ENCODE results near the gene LMBRD2. TPM values are rescaled to one million over a fixed set of nuclear protein-coding genes. Genes with fewer than 3 reads are reported as not detected.
A peak's percentile ranks its signal among the peaks of the same experiment; 100 is the strongest.
"Not testable (repeated sequence)": the region's sequence is repeated elsewhere in the genome, so short reads cannot be mapped to it uniquely, and the experiment has no call there.

The LMBRD2 gene
- total RNA-seq: 10 to 100 TPM; 11.5 to 11.8 TPM

GRCh38 chr5:36151434-36152323 is at the start of gene LMBRD2, which contains the start of gene SKP2:
Gene LMBRD2 (minus strand): TSS chr5:36151887. CDS start chr5:36143349, 8,538 bp downstream.
Gene SKP2 (plus strand): TSS chr5:36152111. CDS start chr5:36152263, 152 bp downstream.
- POLR2A ChIA-PET: interaction anchor here (0.6 to 2.4 kb wide), 12 partner anchors 9 to 1223 kb away, joined by 3 to 27 read pairs (median 3); partner anchors contain the start of genes DNAJC21, NADK2, NIPBL and NUP155
- peak within 1 kb of the TSS; percentile 83 for H3K27ac Mint-ChIP-seq
- H3K27me3 Mint-ChIP-seq (ENCODE audit: low read depth): no peaks in the 10 kb centered on the region
- peak; percentile 99 for DNase-seq
- peak; percentile 98 for ATAC-seq
- peaks cover 55% of the 10 kb centered on the region for H3K36me3 Mint-ChIP-seq (ENCODE audit: low read depth)
- peak within 1 kb of the TSS; percentile 93 for H3K4me3 Mint-ChIP-seq
- no peaks in the 10 kb centered on the region for H3K9me3 Mint-ChIP-seq (ENCODE audit: insufficient read depth)
- CTCF ChIA-PET: interaction anchor here (0.8 to 3.3 kb wide), 8 partner anchors 10 to 548 kb away, joined by 3 to 19 read pairs (median 4); partner anchors contain the start of gene NADK2
- peaks cover 54% of the 10 kb centered on the region for H3K4me1 Mint-ChIP-seq (ENCODE audit: low read depth)

GRCh38 chr5:36200513-36200912 is 48.8 kb upstream of the LMBRD2 start:
- Mint-ChIP-seq H3K9me3 (ENCODE audit: insufficient read depth) (no peaks in the 10 kb centered on the region), H3K4me3 (no peak overlapping the region), H3K4me1 (ENCODE audit: low read depth) (no peaks in the 10 kb centered on the region), H3K27ac (no peak overlapping the region), H3K36me3 (ENCODE audit: low read depth) (peaks cover 12% of the 10 kb centered on the region), H3K27me3 (ENCODE audit: low read depth) (no peaks in the 10 kb centered on the region)
- DNase-seq (no peak), ATAC-seq (no peak)
- ChIA-PET CTCF (no interaction called here), POLR2A (no interaction called here)

- H3K27me3 Mint-ChIP-seq (ENCODE audit: low read depth): no peaks in the 10 kb centered on the region
- peaks cover 13% of the 10 kb centered on the region for H3K36me3 Mint-ChIP-seq (ENCODE audit: low read depth)
- ATAC-seq (no peak), DNase-seq (no peak)
- H3K4me1 Mint-ChIP-seq (ENCODE audit: low read depth): no peaks in the 10 kb centered on the region
- no peak overlapping the region for H3K27ac Mint-ChIP-seq
- ChIA-PET CTCF (interaction anchor here (1.2 kb wide), 1 partner anchor 121 kb away, joined by 4 read pairs; no protein-coding TSS in a partner anchor), POLR2A (no interaction called here)
- H3K4me3 Mint-ChIP-seq: no peak overlapping the region
- H3K9me3 Mint-ChIP-seq (ENCODE audit: insufficient read depth): no peaks in the 10 kb centered on the region
These were observed 47.9 kb upstream of the LMBRD2 start for GRCh38 chr5:36199620-36200019.

GRCh38 chr5:36198783-36199182 is 47.1 kb upstream of the LMBRD2 start:
- H3K9me3 Mint-ChIP-seq (ENCODE audit: insufficient read depth); H3K27me3 Mint-ChIP-seq (ENCODE audit: low read depth); POLR2A ChIA-PET; H3K27ac Mint-ChIP-seq; ATAC-seq; H3K4me3 Mint-ChIP-seq; H3K4me1 Mint-ChIP-seq (ENCODE audit: low read depth); CTCF ChIA-PET; DNase-seq: not testable (repeated sequence)
- peaks cover 13% of the 10 kb centered on the region for H3K36me3 Mint-ChIP-seq (ENCODE audit: low read depth)

- Mint-ChIP-seq H3K27me3 (ENCODE audit: low read depth) (no peaks in the 10 kb centered on the region), H3K4me3 (no peak overlapping the region), H3K4me1 (ENCODE audit: low read depth) (no peaks in the 10 kb centered on the region), H3K9me3 (ENCODE audit: insufficient read depth) (no peaks in the 10 kb centered on the region), H3K36me3 (ENCODE audit: low read depth) (peaks cover 16% of the 10 kb centered on the region), H3K27ac (no peak overlapping the region)
- ChIA-PET POLR2A (no interaction called here), CTCF (no interaction called here)
- DNase-seq: no peak
- no peak for ATAC-seq
These were observed 46.6 kb upstream of the LMBRD2 start for GRCh38 chr5:36198281-36198680.

- H3K4me1 Mint-ChIP-seq (ENCODE audit: low read depth): no peaks in the 10 kb centered on the region
- ChIA-PET CTCF (no interaction called here), POLR2A (no interaction called here)
- no peaks in the 10 kb centered on the region for H3K27me3 Mint-ChIP-seq (ENCODE audit: low read depth)
- H3K4me3 Mint-ChIP-seq: no peak overlapping the region
- peaks cover 46% of the 10 kb centered on the region for H3K36me3 Mint-ChIP-seq (ENCODE audit: low read depth)
- ATAC-seq: no peak
- H3K9me3 Mint-ChIP-seq (ENCODE audit: insufficient read depth): no peaks in the 10 kb centered on the region
- no peak overlapping the region for H3K27ac Mint-ChIP-seq
- no peak for DNase-seq
These were observed 42.1 kb upstream of the LMBRD2 start for GRCh38 chr5:36193746-36194145.

- H3K27ac Mint-ChIP-seq; H3K4me3 Mint-ChIP-seq; DNase-seq; POLR2A ChIA-PET; H3K4me1 Mint-ChIP-seq (ENCODE audit: low read depth); ATAC-seq; CTCF ChIA-PET; H3K9me3 Mint-ChIP-seq (ENCODE audit: insufficient read depth); H3K27me3 Mint-ChIP-seq (ENCODE audit: low read depth): not testable (repeated sequence)
- H3K36me3 Mint-ChIP-seq (ENCODE audit: low read depth): peaks cover 81% of the 10 kb centered on the region
These were observed 32.7 kb upstream of the LMBRD2 start for GRCh38 chr5:36184408-36184807.

- Mint-ChIP-seq H3K36me3 (ENCODE audit: low read depth) (peaks cover 73% of the 10 kb centered on the region), H3K27ac (no peak overlapping the region), H3K9me3 (ENCODE audit: insufficient read depth) (no peaks in the 10 kb centered on the region), H3K27me3 (ENCODE audit: low read depth) (no peaks in the 10 kb centered on the region), H3K4me3 (no peak overlapping the region), H3K4me1 (ENCODE audit: low read depth) (peaks cover 3% of the 10 kb centered on the region)
- no peak for ATAC-seq
- DNase-seq: no peak
- ChIA-PET CTCF (no interaction called here), POLR2A (no interaction called here)
These were observed 30.1 kb upstream of the LMBRD2 start for GRCh38 chr5:36181774-36182173.

GRCh38 chr5:36180556-36181350 is 29.1 kb upstream of the LMBRD2 start:
- no peak overlapping the region for H3K27ac Mint-ChIP-seq
- ATAC-seq (no peak), DNase-seq (no peak)
- H3K36me3 Mint-ChIP-seq (ENCODE audit: low read depth): peaks cover 68% of the 10 kb centered on the region
- peaks cover 4% of the 10 kb centered on the region for H3K4me1 Mint-ChIP-seq (ENCODE audit: low read depth)
- ChIA-PET POLR2A (no interaction called here), CTCF (interaction anchor here (1.0 kb wide), 1 partner anchor 102 kb away, joined by 4 read pairs; no protein-coding TSS in a partner anchor)
- no peaks in the 10 kb centered on the region for H3K9me3 Mint-ChIP-seq (ENCODE audit: insufficient read depth)
- no peaks in the 10 kb centered on the region for H3K27me3 Mint-ChIP-seq (ENCODE audit: low read depth)
- H3K4me3 Mint-ChIP-seq: no peak overlapping the region

- Mint-ChIP-seq H3K27ac (no peak overlapping the region), H3K27me3 (ENCODE audit: low read depth) (no peaks in the 10 kb centered on the region), H3K4me1 (ENCODE audit: low read depth) (peaks cover 4% of the 10 kb centered on the region), H3K36me3 (ENCODE audit: low read depth) (peaks cover 66% of the 10 kb centered on the region), H3K4me3 (no peak overlapping the region), H3K9me3 (ENCODE audit: insufficient read depth) (no peaks in the 10 kb centered on the region)
- DNase-seq: no peak
- CTCF ChIA-PET: interaction anchor here (1.0 kb wide), 1 partner anchor 101 kb away, joined by 4 read pairs; no protein-coding TSS in a partner anchor
- no peak for ATAC-seq
- POLR2A ChIA-PET: no interaction called here
These were observed 28.3 kb upstream of the LMBRD2 start for GRCh38 chr5:36179950-36180349.

- ATAC-seq (no peak), DNase-seq (no peak)
- ChIA-PET CTCF (interaction anchor here (0.7 to 1.7 kb wide), 4 partner anchors 18 to 99 kb away, joined by 3 to 5 read pairs (median 3); partner anchors contain the start of gene NADK2), POLR2A (no interaction called here)
- no peak overlapping the region for H3K4me3 Mint-ChIP-seq
- H3K4me1 Mint-ChIP-seq (ENCODE audit: low read depth): peaks cover 4% of the 10 kb centered on the region
- no peaks in the 10 kb centered on the region for H3K27me3 Mint-ChIP-seq (ENCODE audit: low read depth)
- H3K27ac Mint-ChIP-seq: no peak overlapping the region
- peaks cover 66% of the 10 kb centered on the region for H3K36me3 Mint-ChIP-seq (ENCODE audit: low read depth)
- no peaks in the 10 kb centered on the region for H3K9me3 Mint-ChIP-seq (ENCODE audit: insufficient read depth)
These were observed 26.8 kb upstream of the LMBRD2 start for GRCh38 chr5:36178524-36178890.
